Liver (tissue), 2 donors: ENCODE measurements around the gene CD9.

Experiments
- RXRA ChIP-seq, 2 donors: IDR thresholded peaks; 2 replicates each; pipeline ENCODE4 v1.6.1; 2017 to 2018; ENCODE audit warnings: antibody characterized with exemption in 2 of 2, mild to moderate bottlenecking in 1 of 2
- TAF1 ChIP-seq: conservative IDR thresholded peaks from 2 replicates; pipeline ENCODE4 v1.6.1; 2016; ENCODE audit warnings: antibody characterized with exemption, mild to moderate bottlenecking
- donor health status: healthy.

- TF ChIP-seq TAF1 (no peak), RXRA (IDR thresholded peaks at IDR 0.05) (no peak)
These were observed 29.3 kb downstream of the CD9 start for GRCh38 chr12:6229224-6230218.
